GM20000 (cell line): ENCODE data around the gene PITPNM3.

Experiments used
- DNase-seq: peaks from one replicate; pipeline ENCODE4 v3.0.0; 2012; ENCODE audit warnings: low spot score
- CTCF ChIP-seq: IDR thresholded peaks from 2 replicates; pipeline ENCODE4 v1.5.1; 2012; ENCODE audit warnings: mild to moderate bottlenecking, control low read depth; ENCODE audit errors: extremely low read depth, missing control alignments

Gene PITPNM3

GRCh38 chr17:6480303-6480675 lies 76.1 kb downstream of the PITPNM3 start:
- no peak for TF ChIP-seq CTCF
- DNase-seq, result no peak

- DNase-seq, result no peak
- TF ChIP-seq CTCF, result no peak
These were observed 76.6 kb downstream of the PITPNM3 start for GRCh38 chr17:6479622-6480302.

- no peak for TF ChIP-seq CTCF
- no peak for DNase-seq
These were observed 77.9 kb downstream of the PITPNM3 start for GRCh38 chr17:6478486-6478885.

- no peak for DNase-seq
- no peak for TF ChIP-seq CTCF
These were observed 78.4 kb downstream of the PITPNM3 start for GRCh38 chr17:6477831-6478383.

GRCh38 chr17:6476810-6477179 lies 79.6 kb downstream of the PITPNM3 start:
- no peak for DNase-seq
- no peak for TF ChIP-seq CTCF

GRCh38 chr17:6476076-6476809 lies 80.1 kb downstream of the PITPNM3 start:
- DNase-seq, result no peak
- no peak for TF ChIP-seq CTCF

- no peak for TF ChIP-seq CTCF
- no peak for DNase-seq
These were observed 80.9 kb downstream of the PITPNM3 start for GRCh38 chr17:6475411-6475810.
